Trophoblast cell (in vitro differentiated cells and primary cell): Measurements from ENCODE around the gene CFAP53.

Experiments
- DNase-seq, 2 donors: peaks; one replicate each; pipeline ENCODE4 v3.0.0-alpha.2; 2016
- H2AFZ ChIP-seq: 2 replicates; pipeline ENCODE4 v1.6.1; 2013; ENCODE audit warnings: low read length, moderate library complexity, mild to moderate bottlenecking; ENCODE audit not compliant: insufficient read depth, poor library complexity
- H2AK5ac ChIP-seq: 2 replicates; pipeline ENCODE4 v1.6.1; 2013; ENCODE audit warnings: mild to moderate bottlenecking, low read length
- H2BK120ac ChIP-seq: 2 replicates; pipeline ENCODE4 v1.6.1; 2013; ENCODE audit warnings: low read length, mild to moderate bottlenecking, moderate library complexity; ENCODE audit not compliant: insufficient read depth, poor library complexity
- H2BK12ac ChIP-seq: 2 replicates; pipeline ENCODE4 v1.6.1; 2013; ENCODE audit warnings: mild to moderate bottlenecking, low read length, moderate library complexity
- H2BK5ac ChIP-seq: 2 replicates; pipeline ENCODE4 v1.6.1; 2013; ENCODE audit warnings: low read length, low read depth, moderate library complexity, mild to moderate bottlenecking; ENCODE audit not compliant: poor library complexity
- H3K14ac ChIP-seq: 2 replicates; pipeline ENCODE4 v1.6.1; 2013; ENCODE audit warnings: mild to moderate bottlenecking, low read length
- H3K18ac ChIP-seq: 2 replicates; pipeline ENCODE4 v1.6.1; 2013; ENCODE audit warnings: mild to moderate bottlenecking, low read length
- H3K23ac ChIP-seq: 2 replicates; pipeline ENCODE4 v1.6.1; 2013; ENCODE audit warnings: low read length
- H3K27ac ChIP-seq: 2 replicates; pipeline ENCODE4 v1.5.1; 2013; ENCODE audit warnings: low read depth, mild to moderate bottlenecking, inconsistent platforms, low read length, moderate library complexity
- H3K27me3 ChIP-seq: 2 replicates; pipeline ENCODE4 v1.6.1; 2013; ENCODE audit warnings: inconsistent platforms, mild to moderate bottlenecking, low read length, moderate library complexity; ENCODE audit not compliant: insufficient read depth
- H3K36me3 ChIP-seq, 2 experiments: 1 replicate in 1 of 2; 2 replicates in 1 of 2; pipeline ENCODE4 v1.6.1; 2013; ENCODE audit warnings: low read length in 2 of 2, mild to moderate bottlenecking in 2 of 2, moderate library complexity in 1 of 2; ENCODE audit not compliant: insufficient read depth in 2 of 2, control insufficient read depth in 1 of 2
- H3K4ac ChIP-seq: 2 replicates; pipeline ENCODE4 v1.6.1; 2013; ENCODE audit warnings: low read depth, mild to moderate bottlenecking, low read length, moderate library complexity
- H3K4me1 ChIP-seq, 2 experiments: 1 replicate in 1 of 2; 2 replicates in 1 of 2; pipeline ENCODE4 v1.6.1; 2013; ENCODE audit warnings: low read length in 2 of 2, mild to moderate bottlenecking in 2 of 2, moderate library complexity in 1 of 2; ENCODE audit not compliant: insufficient read depth in 2 of 2, control insufficient read depth in 1 of 2
- H3K4me2 ChIP-seq: 2 replicates; pipeline ENCODE4 v1.6.1; 2013; ENCODE audit warnings: inconsistent platforms, mild to moderate bottlenecking, low read length, moderate library complexity
- H3K4me3 ChIP-seq: 2 replicates; pipeline ENCODE4 v1.5.1; 2013; ENCODE audit warnings: mild to moderate bottlenecking, low read depth, low read length, inconsistent platforms
- H3K79me1 ChIP-seq: one replicate; pipeline ENCODE4 v1.6.1; 2013; ENCODE audit warnings: low read length
- H3K79me2 ChIP-seq: 2 replicates; pipeline ENCODE4 v1.6.1; 2013; ENCODE audit warnings: low read length, mild to moderate bottlenecking; ENCODE audit not compliant: control insufficient read depth, insufficient read depth, poor library complexity
- H3K9ac ChIP-seq: 2 replicates; pipeline ENCODE4 v1.6.1; 2013; ENCODE audit warnings: mild to moderate bottlenecking, low read length
- H3K9me3 ChIP-seq: 2 replicates; pipeline ENCODE4 v1.6.1; 2013; ENCODE audit warnings: low read depth, mild to moderate bottlenecking, control low read depth, inconsistent platforms, low read length; ENCODE audit not compliant: insufficient read depth
- H4K12ac ChIP-seq: 2 replicates; pipeline ENCODE4 v1.6.1; 2013; ENCODE audit warnings: low read depth, mild to moderate bottlenecking, low read length, moderate library complexity
- H4K8ac ChIP-seq: 2 replicates; pipeline ENCODE4 v1.6.1; 2013; ENCODE audit warnings: low read depth, mild to moderate bottlenecking, low read length, moderate library complexity
- H4K91ac ChIP-seq: one replicate; pipeline ENCODE4 v1.6.1; 2013; ENCODE audit warnings: low read depth, mild to moderate bottlenecking, low read length, moderate library complexity
- WGBS: extraction: QIAGEN DNeasy Blood & Tissue Kit; methylation state at CpG from one replicate; pipeline ENCODE4 v1.1.7; 2013; ENCODE audit warnings: missing lambda C conversion rate; ENCODE audit not compliant: insufficient read length, insufficient coverage; ENCODE audit errors: extremely low coverage; 5-methylcytosine and 5-hydroxymethylcytosine counted together

CFAP53 gene

DNA sequence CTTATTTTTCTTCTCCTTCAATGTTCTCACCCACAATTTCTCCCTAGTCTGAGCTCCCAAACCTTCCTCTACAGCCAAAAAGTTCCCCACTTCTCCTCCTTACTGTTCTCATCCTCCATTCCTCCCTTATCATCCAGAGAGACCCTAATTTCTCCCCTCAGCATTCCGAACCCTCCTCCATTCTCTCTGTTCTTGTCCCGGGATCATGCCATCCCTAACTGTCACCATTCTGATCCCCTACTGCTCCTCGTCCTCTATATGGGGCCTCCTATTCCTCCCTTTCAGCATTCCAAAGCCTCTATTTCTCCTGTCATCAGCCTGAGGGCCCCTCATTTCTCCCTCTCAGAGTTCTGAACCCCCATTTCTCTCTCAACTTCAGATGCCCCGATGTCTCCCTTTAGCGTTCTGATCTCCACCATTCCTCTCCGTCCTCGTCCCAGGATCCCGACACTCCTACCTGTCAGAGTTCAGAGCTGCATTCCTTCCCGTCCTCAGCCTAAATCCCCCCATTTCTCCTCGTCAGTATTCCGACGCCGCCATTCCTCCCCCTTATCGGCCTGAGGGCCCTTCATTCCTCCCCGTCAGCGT, 14.5 kb upstream of the CFAP53 start:
- peak overlapping the region; percentile 66 for H4K12ac ChIP-seq
- peak overlapping the region; percentile 93 for H3K9ac ChIP-seq
- peak overlapping the region; percentile 52 for H2AK5ac ChIP-seq
- no peak for DNase-seq
- peak overlapping the region; percentile 29 for H2BK5ac ChIP-seq
- H3K79me1 ChIP-seq = peaks cover 9% of the 10 kb centered on the region
- H2BK12ac ChIP-seq = no peak overlapping the region
- H3K4me1 ChIP-seq = peaks cover 13% of the 10 kb centered on the region in 2 experiments
- peak overlapping the region; percentile 24 for H2BK120ac ChIP-seq
- peak overlapping the region; percentile 74 for H3K18ac ChIP-seq
- H4K91ac ChIP-seq = peak overlapping the region; percentile 52
- H3K23ac ChIP-seq = no peak overlapping the region
- H3K14ac ChIP-seq = peak overlapping the region; percentile 88
- peak overlapping the region; percentile 76 for H3K4me2 ChIP-seq
- peak overlapping the region; percentile 77 for H3K27ac ChIP-seq
- H2AFZ ChIP-seq = peak overlapping the region; percentile 62
- peak overlapping the region; percentile 86 for H4K8ac ChIP-seq
- peaks cover 52 to 54% of the 10 kb centered on the region in 2 experiments for H3K36me3 ChIP-seq
- peak overlapping the region; percentile 16 for H3K4ac ChIP-seq
- no CpG with 5 or more reads among the region's 16 CpGs for WGBS
- H3K79me2 ChIP-seq = peaks cover 13% of the 10 kb centered on the region
- H3K27me3 ChIP-seq = no peaks in the 10 kb centered on the region
- H3K9me3 ChIP-seq = no peaks in the 10 kb centered on the region
- peak overlapping the region; percentile 99 for H3K4me3 ChIP-seq

DNA sequence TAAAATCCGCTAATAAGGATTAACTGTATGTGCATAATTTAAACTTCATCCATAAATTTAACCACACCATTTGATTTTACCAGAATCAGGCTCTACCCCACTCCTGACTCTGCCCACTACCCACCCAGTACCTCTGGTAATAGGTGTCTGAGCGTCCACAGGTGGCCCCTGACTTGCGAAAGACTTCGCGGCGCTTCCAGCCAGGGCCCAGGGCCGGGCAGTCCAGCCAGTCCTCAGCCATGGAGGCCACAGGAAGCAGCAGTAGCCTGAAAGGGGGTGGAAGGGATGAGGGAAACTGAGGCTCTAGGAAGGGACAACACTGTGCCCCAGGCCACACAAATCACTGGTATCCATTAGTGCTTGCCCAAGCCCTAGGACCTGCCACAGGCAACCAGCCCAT, 13.5 kb upstream of the CFAP53 start:
- no peaks in the 10 kb centered on the region for H3K27me3 ChIP-seq
- H2BK12ac ChIP-seq = no peak overlapping the region
- no peak overlapping the region for H3K9ac ChIP-seq
- peaks cover 9% of the 10 kb centered on the region for H3K79me1 ChIP-seq
- peaks cover 13% of the 10 kb centered on the region for H3K79me2 ChIP-seq
- H3K4ac ChIP-seq = peak overlapping the region; percentile 66
- no peak overlapping the region for H3K27ac ChIP-seq
- H3K4me2 ChIP-seq = no peak overlapping the region
- no peak overlapping the region for H4K12ac ChIP-seq
- H3K18ac ChIP-seq = peak overlapping the region; percentile 52
- no peak overlapping the region for H2AFZ ChIP-seq
- H2AK5ac ChIP-seq = no peak overlapping the region
- peaks cover 1% of the 10 kb centered on the region for H3K9me3 ChIP-seq
- no peak overlapping the region for H2BK120ac ChIP-seq
- H4K8ac ChIP-seq = no peak overlapping the region
- no peak overlapping the region for H3K4me3 ChIP-seq
- no peak overlapping the region for H4K91ac ChIP-seq
- no peak for DNase-seq
- H3K36me3 ChIP-seq = peaks cover 52 to 54% of the 10 kb centered on the region in 2 experiments
- H2BK5ac ChIP-seq = no peak overlapping the region
- H3K14ac ChIP-seq = no peak overlapping the region
- no peak overlapping the region for H3K23ac ChIP-seq
- H3K4me1 ChIP-seq = peaks cover 13% of the 10 kb centered on the region in 2 experiments
- no CpG with 5 or more reads among the region's 7 CpGs for WGBS

DNA sequence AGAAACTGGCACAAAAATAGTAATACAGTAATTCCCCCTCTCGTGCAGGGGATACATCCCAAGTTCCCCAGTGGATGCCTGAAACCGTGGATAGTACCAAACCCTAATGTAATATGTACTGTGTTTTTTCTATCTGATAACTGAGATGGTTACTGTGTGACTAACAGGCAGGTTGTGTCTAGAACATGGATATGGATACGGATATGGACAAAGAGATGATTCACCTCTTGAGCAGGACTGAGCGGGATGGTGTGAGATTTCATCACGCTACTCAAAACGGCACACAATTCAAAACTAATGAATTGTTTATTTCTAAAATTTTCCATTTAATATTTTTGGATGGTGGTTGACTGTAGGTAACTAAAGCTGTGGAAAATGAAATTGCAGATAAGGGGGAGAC, 11.6 kb upstream of the CFAP53 start:
- H4K91ac ChIP-seq = no peak overlapping the region
- H3K4me3 ChIP-seq = no peak overlapping the region
- WGBS = no CpG with 5 or more reads among the region's 6 CpGs
- H2BK120ac ChIP-seq = no peak overlapping the region
- H3K4me2 ChIP-seq = no peak overlapping the region
- peaks cover 13% of the 10 kb centered on the region for H3K79me2 ChIP-seq
- no peak overlapping the region for H3K18ac ChIP-seq
- no peak overlapping the region for H2AK5ac ChIP-seq
- no peaks in the 10 kb centered on the region for H3K27me3 ChIP-seq
- no peak overlapping the region for H3K14ac ChIP-seq
- H2BK5ac ChIP-seq = no peak overlapping the region
- no peak overlapping the region for H2AFZ ChIP-seq
- H4K8ac ChIP-seq = no peak overlapping the region
- H4K12ac ChIP-seq = no peak overlapping the region
- peaks cover 9% of the 10 kb centered on the region for H3K79me1 ChIP-seq
- H3K9ac ChIP-seq = no peak overlapping the region
- H3K4me1 ChIP-seq = peaks cover 13% of the 10 kb centered on the region in 2 experiments
- H3K36me3 ChIP-seq = peaks cover 52 to 54% of the 10 kb centered on the region in 2 experiments
- H2BK12ac ChIP-seq = no peak overlapping the region
- H3K23ac ChIP-seq = no peak overlapping the region
- H3K9me3 ChIP-seq = peaks cover 6% of the 10 kb centered on the region
- no peak overlapping the region for H3K4ac ChIP-seq
- H3K27ac ChIP-seq = no peak overlapping the region
- peak; percentile 36 to 78 for DNase-seq

DNA sequence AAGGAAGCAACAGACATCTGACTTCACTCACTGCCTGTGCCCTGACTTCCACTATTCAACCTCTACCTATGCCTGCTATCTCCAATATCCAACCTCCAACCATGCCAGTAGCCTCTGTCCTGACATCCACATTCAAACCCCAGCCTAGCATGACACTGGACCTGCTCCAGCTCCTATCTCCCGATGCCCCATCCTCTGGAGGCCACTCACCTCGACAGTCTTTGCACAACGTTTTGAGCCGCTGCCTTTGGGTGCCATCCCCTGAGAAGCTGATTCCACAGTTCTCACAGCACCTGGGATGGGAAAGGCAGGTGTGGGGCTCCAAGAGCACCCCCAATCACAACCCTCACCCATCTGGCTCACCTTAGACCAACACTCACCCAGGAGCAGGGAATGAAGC, 10.2 kb upstream of the CFAP53 start:
- H3K9me3 ChIP-seq = peaks cover 6% of the 10 kb centered on the region
- H4K12ac ChIP-seq = no peak overlapping the region
- H3K23ac ChIP-seq = no peak overlapping the region
- peaks cover 55 to 58% of the 10 kb centered on the region in 2 experiments for H3K36me3 ChIP-seq
- H2AFZ ChIP-seq = no peak overlapping the region
- H2BK120ac ChIP-seq = no peak overlapping the region
- peaks cover 10% of the 10 kb centered on the region for H3K79me2 ChIP-seq
- peaks cover 10% of the 10 kb centered on the region in 2 experiments for H3K4me1 ChIP-seq
- no peak overlapping the region for H3K4me2 ChIP-seq
- H2BK12ac ChIP-seq = no peak overlapping the region
- H3K18ac ChIP-seq = no peak overlapping the region
- no peak overlapping the region for H3K27ac ChIP-seq
- no peak overlapping the region for H2AK5ac ChIP-seq
- H3K4ac ChIP-seq = no peak overlapping the region
- WGBS = no CpG with 5 or more reads among the region's 4 CpGs
- no peak overlapping the region for H2BK5ac ChIP-seq
- H3K27me3 ChIP-seq = no peaks in the 10 kb centered on the region
- H4K8ac ChIP-seq = no peak overlapping the region
- H3K79me1 ChIP-seq = peaks cover 5% of the 10 kb centered on the region
- H4K91ac ChIP-seq = no peak overlapping the region
- H3K14ac ChIP-seq = no peak overlapping the region
- no peak overlapping the region for H3K4me3 ChIP-seq
- no peak for DNase-seq
- H3K9ac ChIP-seq = no peak overlapping the region
